Type B pancreatic cell (in vitro differentiated cells): ENCODE measurements around the gene SNRPF. TPM values are rescaled to one million over a fixed set of nuclear protein-coding genes. Genes with fewer than 3 reads are reported as not detected.
"Not testable (repeated sequence)": the region's sequence is repeated elsewhere in the genome, so short reads cannot be mapped to it uniquely, and the experiment has no call there.

Source experiments
- DNase-seq: peaks from one replicate; pipeline ENCODE4 v3.0.0; 2021; ENCODE audit warnings: mixed read lengths; ENCODE audit not compliant: unreplicated experiment; ENCODE audit errors: extremely low spot score
- H3K27ac Mint-ChIP-seq: 2 replicates; pipeline ENCODE4 v1.8.0; 2021; ENCODE audit warnings: mild to moderate bottlenecking, mixed read lengths
- H3K27me3 Mint-ChIP-seq: 2 replicates; pipeline ENCODE4 v1.8.0; 2021; ENCODE audit warnings: mixed read lengths
- H3K36me3 Mint-ChIP-seq: 2 replicates; pipeline ENCODE4 v1.8.0; 2021; ENCODE audit warnings: mixed read lengths
- H3K4me1 Mint-ChIP-seq: one replicate; pipeline ENCODE4 v1.8.0; 2021; ENCODE audit warnings: mixed read lengths; ENCODE audit not compliant: unreplicated experiment
- H3K4me3 Mint-ChIP-seq: 2 replicates; pipeline ENCODE4 v1.8.0; 2021; ENCODE audit warnings: mild to moderate bottlenecking, mixed read lengths
- H3K9me3 Mint-ChIP-seq: 2 replicates; pipeline ENCODE4 v1.8.0; 2021; ENCODE audit warnings: mixed read lengths
- long read RNA-seq: library from polyadenylated mRNA; unstranded; transcript quantifications from one replicate; pipeline ENCODE4 v2.0.0, GENCODE V29; 2020
- total RNA-seq: library from RNA; stranded (reverse); gene quantifications from 2 replicates; pipeline ENCODE4 v1.2.1, GENCODE V29; 2021; ENCODE audit warnings: low replicate concordance
- TF ChIP-seq, protein P1 (sequence below): fragments of 200-600 bp; sonication (generic); conservative IDR thresholded peaks from 2 replicates; pipeline ENCODE4 v1.5.0; 2021; ENCODE audit warnings: antibody characterized with exemption, mild to moderate bottlenecking

Gene SNRPF
- total RNA-seq = 31.9 and 42.9 TPM in 2 replicates
- long read RNA-seq, transcript SNRPF-201 (4 exons, 1,389 nt) = major isoform, 25 of 32 reads
- long read RNA-seq, partial matches to known transcripts = 5 of 32 reads
- long read RNA-seq, other reads (novel, unspliced or antisense) = 0 of 32 reads

DNA sequence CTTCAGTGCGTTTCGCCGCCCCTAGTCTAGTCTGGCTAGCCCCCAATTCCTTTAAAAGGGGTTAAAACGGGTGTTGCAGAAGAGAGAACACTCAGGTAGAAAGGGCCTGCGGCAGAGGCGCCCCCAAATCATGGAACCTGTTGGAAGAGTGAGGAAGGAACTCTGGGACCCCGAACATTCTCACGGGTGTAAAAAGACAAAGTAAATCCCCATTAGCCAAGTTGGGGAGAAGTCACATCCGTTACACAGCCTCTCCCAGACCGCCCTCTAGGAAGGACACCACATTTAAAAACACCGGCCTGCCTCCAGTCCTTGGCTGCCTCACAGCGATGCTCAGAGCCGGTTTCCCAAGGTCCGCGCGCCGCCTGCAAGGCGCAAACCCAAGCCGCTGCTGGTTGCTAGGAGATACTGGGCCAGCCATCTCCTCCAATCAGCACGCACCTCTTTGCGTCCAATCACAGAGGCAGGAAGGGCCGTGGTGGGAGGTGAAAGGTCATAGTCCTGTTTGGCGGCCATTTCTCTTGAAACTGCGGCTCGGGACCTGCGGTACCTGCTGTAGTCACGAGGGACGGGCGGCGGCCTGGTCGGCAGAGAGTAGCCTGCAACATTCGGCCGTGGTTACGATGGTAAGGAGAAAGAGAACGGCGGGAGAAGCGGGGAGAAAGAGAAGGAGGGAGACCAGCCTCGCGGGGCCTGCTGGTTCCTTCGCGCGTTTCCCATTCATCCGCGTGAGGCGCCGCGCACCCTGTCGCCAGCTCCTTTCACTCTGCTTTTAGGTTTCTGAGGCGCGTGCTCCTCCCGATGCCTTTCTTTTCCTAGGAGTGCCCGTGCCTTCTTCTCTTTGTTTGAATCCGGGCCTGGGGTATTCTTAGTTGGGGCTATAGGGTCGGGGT, at the start of gene SNRPF:
SNRPF (plus strand) TSS at position 502 of the 893 bp plus-strand sequence; CDS start at position 624, 122 bp downstream.
- Mint-ChIP-seq H3K4me1 (peaks cover 9% of the 10 kb centered on the region), H3K9me3 (no peaks in the 10 kb centered on the region), H3K27ac (no peak within 1 kb of the TSS), H3K27me3 (no peaks in the 10 kb centered on the region), H3K36me3 (peaks cover 29% of the 10 kb centered on the region), H3K4me3 (no peak within 1 kb of the TSS)
- peak; percentile 95 for DNase-seq
- TF ChIP-seq, protein P1, sequence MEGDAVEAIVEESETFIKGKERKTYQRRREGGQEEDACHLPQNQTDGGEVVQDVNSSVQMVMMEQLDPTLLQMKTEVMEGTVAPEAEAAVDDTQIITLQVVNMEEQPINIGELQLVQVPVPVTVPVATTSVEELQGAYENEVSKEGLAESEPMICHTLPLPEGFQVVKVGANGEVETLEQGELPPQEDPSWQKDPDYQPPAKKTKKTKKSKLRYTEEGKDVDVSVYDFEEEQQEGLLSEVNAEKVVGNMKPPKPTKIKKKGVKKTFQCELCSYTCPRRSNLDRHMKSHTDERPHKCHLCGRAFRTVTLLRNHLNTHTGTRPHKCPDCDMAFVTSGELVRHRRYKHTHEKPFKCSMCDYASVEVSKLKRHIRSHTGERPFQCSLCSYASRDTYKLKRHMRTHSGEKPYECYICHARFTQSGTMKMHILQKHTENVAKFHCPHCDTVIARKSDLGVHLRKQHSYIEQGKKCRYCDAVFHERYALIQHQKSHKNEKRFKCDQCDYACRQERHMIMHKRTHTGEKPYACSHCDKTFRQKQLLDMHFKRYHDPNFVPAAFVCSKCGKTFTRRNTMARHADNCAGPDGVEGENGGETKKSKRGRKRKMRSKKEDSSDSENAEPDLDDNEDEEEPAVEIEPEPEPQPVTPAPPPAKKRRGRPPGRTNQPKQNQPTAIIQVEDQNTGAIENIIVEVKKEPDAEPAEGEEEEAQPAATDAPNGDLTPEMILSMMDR = peak; percentile 46

DNA sequence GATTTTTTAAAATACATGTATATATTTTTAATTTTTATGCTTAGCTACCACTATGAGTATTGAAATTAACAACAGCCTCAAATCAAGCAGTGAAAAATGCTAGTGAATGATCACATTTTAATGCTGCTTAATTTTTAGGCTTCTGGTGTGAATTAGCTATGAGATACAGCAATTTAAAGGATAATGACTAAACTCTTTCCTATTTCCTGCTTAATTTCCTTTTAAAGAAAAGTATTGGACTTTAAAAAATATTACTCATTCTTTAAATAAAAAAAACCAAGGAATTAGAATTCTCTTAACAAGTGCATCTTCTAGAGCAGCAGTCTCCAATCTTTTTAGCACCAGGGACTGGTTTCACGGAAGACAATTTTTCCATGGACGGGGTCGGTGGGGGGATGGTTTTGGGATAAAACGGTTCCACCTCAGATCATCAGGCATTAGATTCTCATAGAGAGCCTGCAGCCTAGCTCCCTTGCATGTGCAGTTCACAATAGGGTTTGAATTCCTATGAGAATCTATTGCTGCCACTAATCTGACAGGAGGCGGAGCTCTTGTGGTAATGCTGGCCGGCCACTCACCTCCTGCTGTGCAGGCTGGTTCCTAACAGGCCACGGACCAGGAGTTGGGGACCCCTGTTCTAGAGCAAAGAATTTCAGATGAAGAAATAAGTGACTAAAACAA, 49.6 kb upstream of the SNRPF start:
- no peaks in the 10 kb centered on the region for H3K27me3 Mint-ChIP-seq
- H3K27ac Mint-ChIP-seq = no peak overlapping the region
- no peaks in the 10 kb centered on the region for H3K36me3 Mint-ChIP-seq
- no peak for DNase-seq
- no peak overlapping the region for H3K4me3 Mint-ChIP-seq
- TF ChIP-seq, protein P1 = no peak
- peaks cover 5% of the 10 kb centered on the region for H3K9me3 Mint-ChIP-seq
- H3K4me1 Mint-ChIP-seq = no peaks in the 10 kb centered on the region

DNA sequence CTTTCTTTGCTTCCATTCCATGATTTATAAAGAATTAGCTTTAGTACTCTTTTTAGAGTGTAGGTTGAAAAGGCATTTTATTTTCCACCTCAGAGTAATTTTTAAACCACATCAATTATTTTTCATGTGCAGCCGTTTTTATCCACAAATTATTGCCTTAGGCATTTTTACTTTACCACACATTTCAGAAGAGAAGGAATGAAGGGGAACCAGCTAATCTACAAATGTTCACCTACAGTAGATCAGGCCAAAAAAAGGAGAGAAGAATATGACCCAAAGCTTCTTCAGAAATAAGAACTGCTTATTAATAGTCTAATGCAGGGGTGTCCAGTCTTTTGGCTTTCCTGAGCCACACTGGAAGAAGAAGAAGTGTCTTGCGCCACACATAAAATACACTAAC, 48.3 kb upstream of the SNRPF start:
- no peaks in the 10 kb centered on the region for H3K4me1 Mint-ChIP-seq
- peak overlapping the region; percentile 64 for H3K27ac Mint-ChIP-seq
- TF ChIP-seq, protein P1 = no peak
- peak overlapping the region; percentile 69 for H3K4me3 Mint-ChIP-seq
- no peak for DNase-seq
- H3K27me3 Mint-ChIP-seq = no peaks in the 10 kb centered on the region
- H3K36me3 Mint-ChIP-seq = no peaks in the 10 kb centered on the region
- H3K9me3 Mint-ChIP-seq = peaks cover 5% of the 10 kb centered on the region

DNA sequence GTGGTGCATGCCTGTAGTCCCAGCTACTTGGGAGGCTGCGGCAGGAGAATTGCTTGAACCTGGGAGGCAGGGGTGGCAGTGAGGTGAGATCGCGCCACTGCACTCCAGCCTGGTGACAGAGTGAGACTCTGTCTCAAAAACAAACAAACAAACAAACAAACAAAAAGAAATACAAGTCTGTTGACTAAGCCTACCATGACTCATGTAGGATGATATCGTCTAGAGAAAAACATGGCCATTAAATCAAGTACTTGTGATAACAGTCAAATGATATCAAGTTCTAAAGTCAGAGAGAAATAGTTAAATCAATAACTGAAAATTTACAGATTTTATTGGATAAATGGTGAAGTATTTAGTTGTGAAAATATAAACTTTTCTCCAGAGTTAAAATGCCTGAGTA, 46.6 kb upstream of the SNRPF start:
- not testable (repeated sequence) for H3K36me3 Mint-ChIP-seq, H3K4me3 Mint-ChIP-seq, H3K27me3 Mint-ChIP-seq, DNase-seq, H3K9me3 Mint-ChIP-seq, H3K4me1 Mint-ChIP-seq, H3K27ac Mint-ChIP-seq

DNA sequence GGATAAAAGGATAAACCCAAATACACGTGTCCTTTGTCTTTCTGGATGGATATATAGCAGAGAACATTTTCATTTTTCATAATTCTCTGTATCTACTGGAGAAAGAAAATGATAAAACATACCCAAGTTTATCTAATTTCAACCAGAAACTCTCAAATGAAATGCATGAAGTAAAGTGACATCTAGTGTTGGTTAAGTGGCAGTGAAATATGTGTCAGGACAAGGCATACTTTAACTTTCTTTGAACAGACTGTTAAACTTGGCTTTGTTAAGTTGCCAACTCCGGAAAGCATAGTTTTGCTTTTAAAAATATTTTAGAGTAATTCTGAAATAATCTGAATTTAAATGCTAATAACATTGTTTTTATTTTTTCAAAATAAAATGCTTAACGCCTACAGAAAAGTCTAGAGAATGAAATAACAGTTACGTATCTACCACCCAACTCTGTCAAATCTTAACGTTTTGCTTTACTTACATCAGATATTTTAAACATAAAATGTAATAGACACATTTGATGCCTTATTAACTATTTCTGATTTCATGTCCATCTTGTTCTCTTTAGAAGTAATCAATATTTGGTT, 43.0 kb upstream of the SNRPF start:
- Mint-ChIP-seq H3K36me3 (no peaks in the 10 kb centered on the region), H3K27me3 (no peaks in the 10 kb centered on the region), H3K4me1 (no peaks in the 10 kb centered on the region), H3K9me3 (no peaks in the 10 kb centered on the region), H3K4me3 (no peak overlapping the region), H3K27ac (no peak overlapping the region)
- no peak for DNase-seq
- TF ChIP-seq, protein P1 = peak; percentile 83
